Fibroblast of skin of abdomen (primary cell): ENCODE measurements around the gene CREB5.

Source experiments
- DNase-seq: peaks from one replicate; pipeline ENCODE4 v3.0.0-alpha.2; 2013

The CREB5 gene

DNA sequence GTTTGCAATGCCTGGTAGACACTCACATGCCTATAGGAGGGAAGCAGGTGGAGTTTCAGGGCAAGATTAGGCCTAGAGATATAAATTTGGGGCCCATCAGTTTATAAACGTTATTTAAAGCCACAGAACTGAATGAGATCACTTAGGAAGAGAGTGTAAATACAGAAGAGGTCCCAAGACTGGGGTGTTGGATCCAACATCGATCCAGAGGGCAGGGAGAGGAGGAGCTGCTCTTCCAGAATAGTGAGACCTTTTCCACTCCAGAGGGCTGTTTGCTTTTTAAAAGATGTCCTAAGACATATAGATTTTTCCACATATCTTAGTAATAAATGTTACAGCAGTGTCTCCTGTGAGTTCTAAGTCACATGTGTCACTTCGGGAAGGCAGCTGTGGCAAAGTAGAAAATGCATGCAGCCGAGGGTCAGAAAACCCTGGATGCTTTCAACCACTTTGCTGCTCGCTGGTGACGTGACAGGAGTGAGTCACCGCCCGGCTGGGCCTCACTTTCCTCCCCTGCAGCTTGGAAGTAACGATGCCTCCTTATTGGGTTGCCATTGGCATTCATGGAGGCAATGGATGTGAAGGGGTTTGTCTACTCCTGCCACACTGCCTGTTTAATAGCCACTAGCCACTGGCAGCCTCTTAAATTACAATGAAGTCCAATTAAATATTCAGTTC is 450.4 kb downstream of the CREB5 start:
- peak; percentile 4 for DNase-seq

DNA sequence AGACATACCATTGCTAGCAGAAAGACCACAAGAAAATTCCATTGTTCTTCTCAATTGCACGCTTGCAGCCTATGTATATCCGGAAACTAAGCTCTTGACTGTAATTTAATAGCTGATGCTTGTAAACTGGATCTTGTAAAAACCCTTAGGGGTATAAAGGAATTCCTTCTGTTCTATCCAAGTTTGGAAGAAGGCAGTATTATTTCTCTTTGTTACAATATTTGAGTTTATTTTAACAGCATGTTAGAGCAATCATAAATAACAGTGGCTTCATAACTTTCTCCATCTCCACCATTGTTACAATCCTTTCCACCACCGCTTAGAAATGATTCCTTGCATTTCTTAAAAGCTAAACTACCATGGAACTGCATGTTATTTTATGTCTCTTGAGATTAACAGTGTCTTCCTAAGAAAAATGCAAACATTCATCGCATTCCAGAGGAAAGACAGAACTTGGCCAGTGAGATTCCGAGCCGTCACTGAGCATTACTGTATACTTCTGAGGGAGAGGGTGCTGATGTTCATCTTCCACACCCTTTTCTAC is 453.4 kb downstream of the CREB5 start:
- peak; percentile 78 for DNase-seq

DNA sequence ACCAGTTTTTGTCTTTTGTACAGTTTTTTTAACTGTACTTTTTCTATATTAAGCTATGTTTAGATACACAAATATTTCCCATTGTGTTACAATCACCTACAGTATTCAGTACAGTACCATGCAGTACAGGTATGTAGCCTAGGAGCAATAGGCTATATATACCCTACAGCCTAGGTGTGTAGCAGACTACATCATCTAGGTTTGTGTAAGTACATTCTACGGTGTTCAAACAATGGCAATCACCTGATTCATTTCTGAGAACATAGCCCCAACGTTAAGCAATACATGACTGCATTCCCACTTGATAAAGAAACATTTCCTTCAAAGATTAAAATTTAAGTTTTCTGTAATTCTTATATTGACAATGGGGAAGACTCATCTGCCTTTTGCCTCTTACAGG is 456.4 kb downstream of the CREB5 start:
- DNase-seq: no peak

DNA sequence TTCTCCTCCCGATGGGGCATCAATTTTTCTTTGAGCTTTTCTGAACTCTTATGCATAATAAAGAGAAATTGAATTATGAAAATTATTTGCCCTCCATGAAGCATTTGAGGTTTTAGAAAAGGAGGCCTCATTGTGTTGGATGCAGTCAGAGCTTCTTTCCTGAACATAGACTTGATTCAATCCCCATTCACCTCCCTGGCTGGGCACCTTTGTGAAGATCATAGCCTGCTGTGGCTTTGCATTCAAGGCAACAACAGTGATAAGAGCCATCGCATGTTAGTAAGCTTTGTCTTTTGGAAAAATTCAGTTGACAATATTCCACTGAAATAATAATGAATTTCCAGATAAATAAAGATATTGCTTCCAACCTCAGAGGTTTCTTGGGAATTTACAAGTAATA is 458.8 kb downstream of the CREB5 start:
- DNase-seq: no peak

DNA sequence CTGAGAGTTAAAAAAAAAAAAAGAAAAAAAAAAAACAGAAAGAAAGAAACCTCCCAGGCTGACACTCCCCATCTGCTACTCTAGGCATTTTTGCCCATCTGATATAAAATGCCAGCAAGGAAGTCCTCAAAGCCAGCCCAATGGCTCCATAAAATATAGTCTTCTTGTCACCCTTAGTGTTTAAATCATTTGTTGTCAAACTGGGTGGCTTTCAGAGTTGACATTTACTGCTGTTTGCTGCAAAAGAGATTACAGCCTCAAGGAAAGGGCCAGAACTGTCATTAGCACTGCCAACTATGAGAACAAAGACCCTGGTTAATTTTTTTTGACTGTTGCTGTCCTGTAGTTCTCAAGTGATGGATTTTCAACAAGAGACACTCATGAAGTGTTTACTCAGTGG is 459.3 kb downstream of the CREB5 start:
- DNase-seq: no peak

DNA sequence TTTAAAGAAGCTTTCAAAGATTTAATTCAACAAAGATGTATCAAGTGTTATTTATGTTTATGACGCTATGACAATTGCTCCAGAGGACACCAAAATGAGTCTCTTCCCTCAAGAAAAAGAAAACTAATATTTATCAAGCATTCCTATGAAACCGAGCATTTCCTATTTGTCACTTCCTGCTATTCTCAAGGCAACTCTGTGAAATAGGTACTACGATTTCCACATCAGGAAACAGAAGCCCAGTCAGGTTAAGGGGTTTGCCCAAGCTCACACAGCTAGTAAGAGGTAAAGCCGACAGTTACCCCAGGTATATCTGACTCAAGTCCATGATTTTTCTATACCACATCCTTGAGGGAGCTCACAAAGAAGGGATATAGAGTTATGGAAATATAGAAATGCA is 459.9 kb downstream of the CREB5 start:
- DNase-seq: no peak

DNA sequence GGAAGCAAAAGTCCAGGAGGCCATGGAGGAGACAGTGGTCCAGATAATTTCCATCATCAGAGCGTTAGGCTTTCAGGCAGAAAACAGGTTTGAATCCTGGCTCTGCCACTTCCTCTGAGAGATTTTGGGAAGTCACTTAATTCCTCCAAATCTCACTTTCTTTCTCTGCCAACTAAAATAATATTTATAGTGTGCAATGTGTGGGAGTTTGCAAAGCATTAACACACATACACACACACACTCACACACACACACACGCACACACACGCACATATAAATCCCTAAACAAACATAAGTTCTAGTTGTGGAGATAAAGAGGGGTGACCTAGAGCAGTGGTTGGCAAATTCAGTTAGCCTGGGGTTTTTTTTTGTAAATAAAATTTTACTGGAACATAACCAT is 461.0 kb downstream of the CREB5 start:
- no peak for DNase-seq

DNA sequence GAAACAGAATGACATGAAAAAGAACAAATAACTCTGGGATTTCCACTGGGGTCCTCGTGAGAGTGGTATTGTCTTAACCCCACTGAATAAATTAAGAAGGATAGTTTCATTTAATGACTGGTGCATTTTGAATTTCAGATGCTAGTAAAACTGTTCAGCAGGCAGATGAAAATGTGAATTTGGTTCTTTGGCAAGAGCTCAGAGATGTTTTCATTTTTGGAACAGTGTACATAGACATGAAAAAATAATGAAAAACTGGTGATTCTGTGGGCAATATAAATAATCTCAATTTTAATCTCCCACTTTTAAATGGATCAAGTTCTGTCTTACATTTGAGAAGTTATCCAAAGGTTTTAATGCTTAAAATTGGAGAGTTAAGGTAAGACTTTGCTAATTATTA is 461.7 kb downstream of the CREB5 start:
- no peak for DNase-seq
